Right lobe of liver (tissue), 4 donors: ENCODE results near the gene LGR4.
"Not testable (repeated sequence)": the region's sequence is repeated elsewhere in the genome, so short reads cannot be mapped to it uniquely, and the experiment has no call there.

Experiments used
- POLR2A ChIP-seq: fragments of 450-650 bp; IDR thresholded peaks from one replicate; pipeline ENCODE4 v1.6.1; 2017; ENCODE audit warnings: antibody characterized with exemption, mild to moderate bottlenecking
- TF ChIP-seq, protein P1 (sequence below), 4 donors: fragments of 200-600 bp in 3 of 4; fragments of 450-650 bp in 1 of 4; IDR thresholded peaks; one replicate each; pipeline versions ENCODE4 v1.5.1 to v1.8.0; 2016 to 2022; ENCODE audit warnings: antibody characterized with exemption in 4 of 4, mild to moderate bottlenecking in 2 of 4
- donor health status: DM: no; HTN: no; CAD: no.
- donor health status: DM: no; HTN: no; CAD: no.
- donor health status: DM: no; HTN: yes; CAD: no.

DNA sequence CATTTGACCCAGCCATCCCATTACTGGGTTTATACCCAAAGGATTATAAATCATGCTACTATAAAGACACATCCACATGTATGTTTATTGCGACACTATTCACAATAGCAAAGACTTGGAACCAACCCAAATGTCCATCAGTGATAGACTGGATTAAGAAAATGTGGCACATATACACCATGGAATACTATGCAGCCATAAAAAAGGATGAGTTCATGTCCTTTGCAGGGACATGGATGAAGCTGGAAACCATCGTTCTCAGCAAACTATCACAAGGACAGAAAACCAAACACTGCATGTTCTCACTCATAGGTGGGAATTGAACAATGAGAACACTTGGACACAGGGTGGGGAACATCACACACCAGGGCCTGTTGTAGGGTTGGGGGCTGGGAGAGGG lies 145.5 kb downstream of the LGR4 start:
- TF ChIP-seq, protein P1, sequence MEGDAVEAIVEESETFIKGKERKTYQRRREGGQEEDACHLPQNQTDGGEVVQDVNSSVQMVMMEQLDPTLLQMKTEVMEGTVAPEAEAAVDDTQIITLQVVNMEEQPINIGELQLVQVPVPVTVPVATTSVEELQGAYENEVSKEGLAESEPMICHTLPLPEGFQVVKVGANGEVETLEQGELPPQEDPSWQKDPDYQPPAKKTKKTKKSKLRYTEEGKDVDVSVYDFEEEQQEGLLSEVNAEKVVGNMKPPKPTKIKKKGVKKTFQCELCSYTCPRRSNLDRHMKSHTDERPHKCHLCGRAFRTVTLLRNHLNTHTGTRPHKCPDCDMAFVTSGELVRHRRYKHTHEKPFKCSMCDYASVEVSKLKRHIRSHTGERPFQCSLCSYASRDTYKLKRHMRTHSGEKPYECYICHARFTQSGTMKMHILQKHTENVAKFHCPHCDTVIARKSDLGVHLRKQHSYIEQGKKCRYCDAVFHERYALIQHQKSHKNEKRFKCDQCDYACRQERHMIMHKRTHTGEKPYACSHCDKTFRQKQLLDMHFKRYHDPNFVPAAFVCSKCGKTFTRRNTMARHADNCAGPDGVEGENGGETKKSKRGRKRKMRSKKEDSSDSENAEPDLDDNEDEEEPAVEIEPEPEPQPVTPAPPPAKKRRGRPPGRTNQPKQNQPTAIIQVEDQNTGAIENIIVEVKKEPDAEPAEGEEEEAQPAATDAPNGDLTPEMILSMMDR (IDR thresholded peaks at IDR 0.05), result not testable (repeated sequence)
- not testable (repeated sequence) for TF ChIP-seq POLR2A
